GM23338 (cell line): Measurements from ENCODE around the gene PXDN. TPM values are rescaled to one million over a fixed set of nuclear protein-coding genes. Genes with fewer than 3 reads are reported as not detected.

Source experiments
- ATAC-seq: fragments of 200-7000 bp; cut with Tn5 transposase; 3 replicates; pipeline ENCODE4 v1.9.1; 2020
- DNase-seq: peaks from one replicate; pipeline ENCODE4 v3.0.0-alpha.2; 2015; ENCODE audit warnings: low spot score
- H2AFZ ChIP-seq: fragments of 200-600 bp; sonication (generic); 2 replicates; pipeline ENCODE4 v1.8.0; 2016; ENCODE audit warnings: antibody characterized with exemption, mild to moderate bottlenecking, moderate library complexity
- H3F3A ChIP-seq: fragments of 200-600 bp; sonication (generic); replicated peaks from 2 replicates; pipeline ENCODE4 v1.8.0; 2017; ENCODE audit warnings: antibody characterized with exemption, mixed run types, low read depth
- H3K27ac ChIP-seq: fragments of 200-600 bp; sonication (generic); 2 replicates; pipeline ENCODE4 v1.6.1; 2016; ENCODE audit warnings: low read depth
- H3K27me3 ChIP-seq: fragments of 200-600 bp; sonication (generic); 2 replicates; pipeline ENCODE4 v1.8.0; 2016; ENCODE audit warnings: mild to moderate bottlenecking, mixed run types, moderate library complexity; ENCODE audit not compliant: insufficient read depth
- H3K36me3 ChIP-seq: fragments of 200-600 bp; sonication (generic); 2 replicates; pipeline ENCODE4 v1.8.0; 2016; ENCODE audit warnings: mild to moderate bottlenecking; ENCODE audit not compliant: insufficient read depth
- H3K4me1 ChIP-seq: fragments of 200-600 bp; sonication (generic); 2 replicates; pipeline ENCODE4 v1.8.0; 2016; ENCODE audit warnings: mild to moderate bottlenecking, moderate library complexity; ENCODE audit not compliant: insufficient read depth
- H3K4me2 ChIP-seq: fragments of 200-600 bp; sonication (generic); 2 replicates; pipeline ENCODE4 v1.7.1; 2017; ENCODE audit warnings: mixed run types
- H3K4me3 ChIP-seq: fragments of 200-600 bp; sonication (generic); 2 replicates; pipeline ENCODE4 v1.6.1; 2016; ENCODE audit warnings: mixed run types
- H3K79me2 ChIP-seq: fragments of 200-600 bp; sonication (generic); replicated peaks from 2 replicates; pipeline ENCODE4 v1.8.0; 2017; ENCODE audit warnings: mild to moderate bottlenecking; ENCODE audit not compliant: insufficient read depth
- H3K9me2 ChIP-seq: fragments of 200-600 bp; sonication (generic); 2 replicates; pipeline ENCODE4 v1.8.0; 2017; ENCODE audit not compliant: insufficient read depth
- H4K20me1 ChIP-seq: fragments of 200-600 bp; sonication (generic); replicated peaks from 2 replicates; pipeline ENCODE4 v1.8.0; 2017; ENCODE audit warnings: mild to moderate bottlenecking; ENCODE audit not compliant: insufficient read depth
- H3K27ac Mint-ChIP-seq: 2 replicates; pipeline ENCODE4 v1.8.0; 2020; ENCODE audit warnings: inconsistent platforms, mild to moderate bottlenecking, moderate library complexity, mixed read lengths
- H3K27me3 Mint-ChIP-seq: 3 replicates; pipeline ENCODE4 v1.8.0; 2022; ENCODE audit warnings: low read depth, mild to moderate bottlenecking, moderate library complexity, mixed read lengths, inconsistent platforms; ENCODE audit not compliant: insufficient read depth, poor library complexity
- H3K36me3 Mint-ChIP-seq: 3 replicates; pipeline ENCODE4 v1.8.0; 2021; ENCODE audit warnings: low read depth, mild to moderate bottlenecking, inconsistent platforms, moderate library complexity, mixed read lengths
- H3K4me1 Mint-ChIP-seq: 3 replicates; pipeline ENCODE4 v1.8.0; 2020; ENCODE audit warnings: mild to moderate bottlenecking, inconsistent platforms, mixed read lengths
- H3K4me3 Mint-ChIP-seq: 3 replicates; pipeline ENCODE4 v1.8.0; 2021; ENCODE audit warnings: moderate library complexity, mild to moderate bottlenecking, inconsistent platforms, mixed read lengths
- H3K9me3 Mint-ChIP-seq: 3 replicates; pipeline ENCODE4 v1.8.0; 2020; ENCODE audit warnings: moderate library complexity, mild to moderate bottlenecking, inconsistent platforms, mixed read lengths
- CREB1 ChIP-seq: fragments of 250-450 bp; sonication (Bioruptor Pico); IDR thresholded peaks from 2 replicates; pipeline ENCODE4 v1.5.0; 2020; ENCODE audit warnings: low read depth, mild to moderate bottlenecking, moderate library complexity
- CTCF ChIP-seq, 2 experiments: fragments of 200-600 bp in 1 of 2; sonication (generic) in 1 of 2; conservative IDR thresholded peaks; 2 replicates each; pipeline versions ENCODE4 v1.5.1 to v1.6.1; 2016 to 2017; ENCODE audit warnings: antibody characterized with exemption in 2 of 2, low read depth in 2 of 2, mild to moderate bottlenecking in 2 of 2, moderate library complexity in 1 of 2
- ETS1 ChIP-seq: IDR thresholded peaks from 2 replicates; pipeline ENCODE4 v1.6.1; 2016; ENCODE audit warnings: antibody characterized with exemption
- EZH2 ChIP-seq: fragments of 200-600 bp; sonication (generic); IDR thresholded peaks from one replicate; pipeline ENCODE4 v1.8.0; 2017; ENCODE audit warnings: antibody characterized with exemption, mild to moderate bottlenecking, low read depth; ENCODE audit not compliant: unreplicated experiment
- EZH2phosphoT487 ChIP-seq: fragments of 200-600 bp; sonication (generic); IDR thresholded peaks from one replicate; pipeline ENCODE4 v1.8.1; 2018; ENCODE audit warnings: antibody characterized with exemption; ENCODE audit not compliant: unreplicated experiment
- JUNB ChIP-seq: IDR thresholded peaks from one replicate; pipeline ENCODE4 v1.6.1; 2016; ENCODE audit warnings: antibody characterized with exemption; ENCODE audit not compliant: unreplicated experiment
- NANOG ChIP-seq: IDR thresholded peaks from 2 replicates; pipeline ENCODE4 v1.6.1; 2016; ENCODE audit warnings: antibody characterized with exemption, borderline replicate concordance
- POLR2AphosphoS5 ChIP-seq: IDR thresholded peaks from 2 replicates; pipeline ENCODE4 v1.6.1; 2016; ENCODE audit warnings: antibody characterized with exemption, low read depth
- REST ChIP-seq: IDR thresholded peaks from one replicate; pipeline ENCODE4 v1.6.1; 2018; ENCODE audit warnings: antibody characterized with exemption; ENCODE audit not compliant: unreplicated experiment
- STAT1 ChIP-seq: IDR thresholded peaks from one replicate; pipeline ENCODE4 v1.6.1; 2016; ENCODE audit warnings: antibody characterized with exemption; ENCODE audit not compliant: unreplicated experiment
- ZNF114 ChIP-seq: fragments of 250-450 bp; sonication (Bioruptor Pico); IDR thresholded peaks from 2 replicates; pipeline ENCODE4 v1.5.0; 2020; ENCODE audit warnings: mild to moderate bottlenecking, moderate library complexity
- ZNF331 ChIP-seq: fragments of 250-450 bp; sonication (Bioruptor Pico); IDR thresholded peaks from 2 replicates; pipeline ENCODE4 v1.5.0; 2020; ENCODE audit warnings: low read depth, mild to moderate bottlenecking, moderate library complexity
- ZNF462 ChIP-seq: fragments of 250-450 bp; sonication (Bioruptor Pico); IDR thresholded peaks from 2 replicates; pipeline ENCODE4 v1.5.0; 2020; ENCODE audit warnings: mild to moderate bottlenecking, moderate library complexity
- polyA plus RNA-seq: library from polyadenylated mRNA; unstranded; fragments of >200 nt; fragmentation: Nextera tagmentation; extraction: Ambion mirVana; gene quantifications from 2 replicates; pipeline ENCODE4 v1.2.1, GENCODE V29; 2016
- total RNA-seq: library from RNA; depleted of rRNA; stranded (reverse); fragments of >200 nt; shearing (Covaris generic); gene quantifications from 2 replicates; pipeline ENCODE4 v1.2.3, GENCODE V29; 2014

The PXDN gene
- total and polyA plus RNA-seq, 2 experiments from 2014 or later = 42.2 to 225 TPM

- no peak overlapping the region for H3K4me3 Mint-ChIP-seq
- H3K36me3 Mint-ChIP-seq = peaks cover 44% of the 10 kb centered on the region
- no peak for ATAC-seq
Measured at GRCh38 chr2:1677821-1678165, 66.5 kb downstream of the PXDN start.

More at GRCh38 chr2:1677821-1678165, 66.5 kb downstream of the PXDN start:
- Histone ChIP-seq H3K36me3 (peaks cover 14% of the 10 kb centered on the region; the same call in 1 of the 2 replicates), H3K27me3 (no peaks in the 10 kb centered on the region), H3K4me2 (no peak overlapping the region), H4K20me1 (no peaks in the 10 kb centered on the region), H3K27ac (no peak overlapping the region), H3K4me3 (no peak overlapping the region), H3F3A (peaks cover 6% of the 10 kb centered on the region; the same call in 1 of the 2 replicates), H2AFZ (no peak overlapping the region), H3K79me2 (no peaks in the 10 kb centered on the region; the same call in 1 of the 2 replicates), H3K9me2 (no peaks in the 10 kb centered on the region), H3K4me1 (no peaks in the 10 kb centered on the region)
- no peak for DNase-seq
- Mint-ChIP-seq H3K4me1 (no peaks in the 10 kb centered on the region), H3K27ac (no peak overlapping the region), H3K27me3 (peaks cover 5% of the 10 kb centered on the region), H3K9me3 (no peaks in the 10 kb centered on the region; the same call in 2 of the 3 replicates)
- no peak for TF ChIP-seq EZH2phosphoT487
- no peak for TF ChIP-seq POLR2AphosphoS5
- TF ChIP-seq ZNF331 (CRISPR knock-in tag) = no peak
- TF ChIP-seq ETS1 = no peak
- TF ChIP-seq STAT1 = no peak
- no peak for TF ChIP-seq REST
- TF ChIP-seq JUNB = no peak
- no peak for TF ChIP-seq CTCF (conservative IDR thresholded peaks at IDR 0.05; ENCODE audit: low read depth in 2 of 2)
- TF ChIP-seq NANOG = no peak
- no peak for TF ChIP-seq ZNF114
- no peak for TF ChIP-seq CREB1 (CRISPR knock-in tag)
- TF ChIP-seq EZH2 = no peak
- no peak for TF ChIP-seq ZNF462
